Occipital lobe (tissue), 2 donors: ENCODE results near the gene HNRNPA0. TPM values are rescaled to one million over a fixed set of nuclear protein-coding genes. Genes with fewer than 3 reads are reported as not detected.

Source experiments
- DNase-seq: peaks from one replicate; lab custom pipeline; 2025; lab: John Stamatoyannopoulos, UW
- total RNA-seq: library from RNA; depleted of rRNA; stranded (reverse); fragments of >200 nt; gene quantifications from one replicate; pipeline ENCODE4 v1.2.3, GENCODE V29; 2014

Gene HNRNPA0
- total RNA-seq, 1 donor from 2014 or later, result 53.7 TPM

- DNase-seq, result no peak
Measured at GRCh38 chr5:137754961-137755762, 999 bp upstream of the HNRNPA0 start.

DNA sequence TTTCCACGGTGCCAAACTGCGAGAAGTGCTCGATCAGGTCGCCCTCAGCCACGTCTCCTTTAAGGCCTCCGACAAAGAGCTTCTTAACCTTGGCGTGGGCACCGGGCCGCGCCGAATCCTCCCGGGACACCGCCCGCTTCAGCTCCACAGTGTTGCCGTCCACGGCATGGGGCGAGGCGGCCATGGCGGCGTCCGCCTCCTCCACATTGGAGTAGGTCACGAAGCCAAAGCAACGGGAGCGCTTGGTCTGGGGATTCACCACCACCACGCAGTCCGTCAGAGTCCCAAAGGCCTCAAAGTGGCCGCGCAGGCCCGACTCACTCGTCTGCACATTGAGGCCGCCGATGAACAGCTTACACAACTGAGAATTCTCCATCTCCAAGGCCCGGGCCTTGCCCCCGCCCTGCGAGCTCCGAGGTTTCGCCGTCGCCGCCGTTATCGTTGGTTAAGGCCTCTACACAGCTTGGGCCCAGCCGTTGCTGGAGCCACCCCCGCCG lies 424 bp downstream of the HNRNPA0 start:
- DNase-seq, result no peak

DNA sequence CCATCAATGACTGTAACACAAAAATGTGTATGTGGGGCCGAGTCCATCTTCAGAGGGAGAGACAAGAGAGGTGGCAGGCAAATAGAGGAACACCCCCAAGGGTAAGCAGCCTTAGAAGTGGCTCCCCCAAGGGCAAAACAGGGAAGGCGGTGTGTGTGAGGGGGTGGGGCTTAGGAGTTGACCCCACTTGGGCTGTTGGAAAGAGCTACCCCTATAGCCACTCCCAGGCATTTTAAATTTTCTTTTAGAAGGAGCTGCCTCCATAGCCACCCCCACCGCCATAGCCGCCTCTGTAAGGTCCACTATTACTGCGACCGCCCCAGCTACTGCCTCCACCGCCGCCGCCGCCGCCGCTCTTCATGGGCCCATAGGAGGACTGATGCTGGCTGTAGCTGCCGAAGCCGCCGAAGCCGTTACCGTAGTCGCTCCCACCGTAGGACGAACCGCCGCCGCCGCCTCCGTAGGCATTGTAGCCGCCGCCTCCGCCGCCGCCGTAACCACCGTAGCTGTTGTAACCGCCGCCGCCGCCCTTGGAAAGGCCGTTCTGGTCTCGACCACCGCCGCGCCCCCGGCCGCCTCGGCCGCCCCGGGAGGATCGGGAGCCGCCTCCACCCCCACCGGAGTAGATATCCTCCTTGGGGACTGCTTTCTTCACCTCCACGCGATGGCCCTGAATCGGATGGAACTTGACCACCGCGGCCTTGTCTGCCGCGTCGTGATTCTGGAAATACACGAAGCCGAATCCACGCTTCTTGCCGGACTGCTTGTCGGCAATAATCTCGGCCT lies 1.1 kb downstream of the HNRNPA0 start:
- DNase-seq, result no peak

DNA sequence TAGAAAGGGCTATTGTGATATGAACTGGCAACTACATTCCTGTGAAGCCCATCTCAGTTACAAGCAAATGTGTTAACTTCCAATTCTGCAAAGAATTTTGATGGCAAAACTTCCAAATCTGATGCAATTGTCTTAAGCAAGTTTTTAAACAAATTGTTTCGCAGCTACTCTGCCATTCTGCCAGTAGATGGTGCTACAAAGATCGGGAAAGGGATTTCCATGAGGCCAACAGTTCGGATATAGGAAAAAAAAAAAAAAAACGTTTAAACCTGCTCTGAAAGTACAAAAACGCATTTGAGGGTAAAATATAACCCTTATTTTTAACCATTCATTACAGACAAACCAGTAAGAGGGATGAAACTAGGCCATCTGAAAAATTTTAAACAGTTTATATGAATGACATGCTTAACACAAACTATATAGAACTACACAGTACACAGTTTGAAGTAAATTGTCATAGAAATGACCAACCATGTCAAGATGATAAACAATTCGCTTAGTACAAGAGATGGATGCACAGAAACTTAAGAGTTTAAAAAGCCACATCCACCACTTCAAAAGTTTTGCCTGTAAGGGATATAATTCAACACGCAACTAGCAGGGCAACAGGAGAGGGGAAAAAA lies 2.2 kb downstream of the HNRNPA0 start:
- no peak for DNase-seq

DNA sequence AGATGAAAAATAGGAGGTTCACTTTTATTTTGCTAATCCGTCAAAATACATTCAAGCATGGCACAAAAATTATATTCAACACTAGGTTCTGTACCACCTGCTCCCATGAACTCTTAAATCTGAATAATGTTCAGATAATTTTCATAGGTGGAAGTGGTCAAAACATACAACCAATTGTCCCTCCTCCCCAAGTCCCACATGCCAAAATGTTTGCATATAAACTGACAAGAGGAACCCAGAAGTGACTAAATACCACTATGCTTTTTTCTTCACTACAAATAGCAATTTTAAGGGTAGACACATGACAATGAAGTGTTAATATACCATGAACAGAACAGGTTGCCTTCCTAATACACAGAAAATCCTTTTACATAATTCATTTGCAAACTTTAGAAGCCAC lies 3.7 kb downstream of the HNRNPA0 start:
- DNase-seq, result no peak

GRCh38 chr5:137747848-137748247 lies 6.3 kb downstream of the HNRNPA0 start:
- no peak for DNase-seq

- peak; percentile 13 for DNase-seq
Measured at GRCh38 chr5:137743031-137743640, 11.0 kb downstream of the HNRNPA0 start.

- DNase-seq, result no peak
Measured at GRCh38 chr5:137741718-137742117, 12.4 kb downstream of the HNRNPA0 start.

GRCh38 chr5:137739737-137740136 lies 14.4 kb downstream of the HNRNPA0 start:
- DNase-seq, result no peak

GRCh38 chr5:137738947-137739346 lies 15.2 kb downstream of the HNRNPA0 start:
- DNase-seq, result no peak

GRCh38 chr5:137737349-137738131 lies 16.6 kb downstream of the HNRNPA0 start:
- no peak for DNase-seq

- no peak for DNase-seq
Measured at GRCh38 chr5:137736496-137736895, 17.7 kb downstream of the HNRNPA0 start.

DNA sequence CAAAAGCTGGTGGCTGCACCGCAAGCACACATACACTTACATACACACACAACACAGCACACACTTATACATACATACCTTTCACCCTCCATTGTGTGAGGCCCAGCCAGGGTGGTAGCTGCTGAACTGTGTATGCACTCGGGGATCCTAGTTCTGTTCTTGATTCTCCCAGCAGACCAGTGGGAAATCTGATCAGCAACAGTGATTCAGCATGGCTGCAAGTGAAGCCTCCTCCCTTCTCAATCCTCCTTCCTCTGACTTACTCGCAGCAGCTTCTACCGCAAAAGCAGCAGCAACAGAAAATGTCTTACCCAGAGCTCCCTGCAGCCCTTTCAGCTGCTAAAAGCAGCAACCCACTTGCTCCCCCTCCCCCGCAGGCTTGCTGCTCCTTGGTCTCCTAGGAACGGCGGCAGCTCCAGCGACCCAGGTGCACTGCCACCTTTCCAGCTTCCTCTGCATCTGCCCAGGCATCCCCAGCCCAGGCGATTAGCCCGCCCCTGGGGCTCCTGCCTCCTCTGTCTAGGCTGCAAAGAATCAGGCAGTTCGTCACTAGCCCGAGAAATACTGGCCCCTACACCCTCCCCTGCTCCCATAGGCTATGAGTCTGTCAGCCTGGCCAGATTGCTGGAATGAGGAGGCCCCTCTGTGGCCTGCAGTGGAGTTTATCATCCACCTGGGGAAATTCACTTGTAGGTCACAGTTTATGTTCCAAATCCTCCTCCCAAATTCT lies 18.4 kb downstream of the HNRNPA0 start, which contains the start of gene KLHL3:
Gene KLHL3, minus strand, starts transcription at position 535 of the 730 bp plus-strand sequence. Its CDS starts 443 bp downstream, at position 92.
- DNase-seq, result peak; percentile 44

- DNase-seq, result peak; percentile 39
Measured at GRCh38 chr5:137734962-137735554, 19.1 kb downstream of the HNRNPA0 start.

GRCh38 chr5:137734331-137734730 lies 19.8 kb downstream of the HNRNPA0 start:
- no peak for DNase-seq

DNA sequence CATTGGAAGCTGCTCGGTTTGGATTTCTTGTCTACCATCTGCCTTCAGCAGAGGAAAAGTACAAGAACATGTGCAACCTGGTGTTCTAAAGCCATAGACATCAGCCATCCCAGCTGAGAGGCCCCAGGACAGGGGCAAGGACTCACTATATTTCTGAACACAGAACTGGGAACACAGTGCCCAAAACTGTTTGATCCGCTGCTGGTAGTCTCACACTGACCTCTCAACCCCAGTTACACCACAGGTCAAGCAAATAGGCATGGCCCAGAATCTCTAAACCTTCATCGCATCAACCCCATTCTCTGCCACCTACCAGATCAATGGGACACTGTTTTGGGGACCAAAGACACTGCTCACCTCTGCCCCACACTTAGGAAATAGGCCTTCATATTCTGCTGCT lies 20.2 kb downstream of the HNRNPA0 start:
- no peak for DNase-seq

DNA sequence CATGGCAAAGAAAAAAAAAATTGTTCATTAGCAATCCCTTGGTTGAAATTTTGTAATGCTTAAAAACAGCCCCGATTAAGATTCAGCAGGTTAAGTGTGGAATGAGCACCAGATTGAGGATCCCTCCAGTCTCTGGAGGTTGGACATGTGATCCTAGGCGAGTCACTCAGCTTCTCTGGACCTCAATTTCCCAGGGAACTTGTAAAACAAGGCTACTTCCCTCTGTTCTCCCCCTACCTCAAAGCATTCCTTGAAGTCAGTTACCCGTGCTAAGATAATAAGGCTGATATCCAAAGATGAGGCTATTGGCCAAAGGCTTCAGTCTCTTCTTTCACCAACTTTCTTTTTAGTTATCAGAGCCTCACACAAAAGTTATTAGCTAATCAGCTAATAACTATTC lies 21.2 kb downstream of the HNRNPA0 start:
- no peak for DNase-seq

DNA sequence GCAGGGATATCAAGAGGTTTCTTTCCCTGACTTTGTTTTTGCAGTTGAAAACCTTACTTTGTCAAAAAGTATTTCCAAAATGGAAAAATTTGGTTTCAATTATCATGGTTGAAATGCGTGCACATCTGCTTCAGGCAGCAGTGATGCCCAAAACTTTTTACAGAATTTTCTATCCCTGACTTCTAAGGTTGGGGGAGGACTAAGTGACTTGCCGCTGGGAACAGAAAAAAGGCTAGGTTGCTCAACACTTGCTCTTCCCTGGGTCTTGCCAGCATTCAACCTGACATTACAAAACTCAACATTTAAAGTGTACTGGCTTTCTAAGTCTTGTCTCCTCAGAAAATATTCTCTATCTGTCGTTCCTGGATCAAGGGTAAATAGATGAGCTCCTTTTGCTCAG lies 23.0 kb downstream of the HNRNPA0 start:
- no peak for DNase-seq

GRCh38 chr5:137730336-137730735 lies 23.8 kb downstream of the HNRNPA0 start:
- DNase-seq, result no peak

DNA sequence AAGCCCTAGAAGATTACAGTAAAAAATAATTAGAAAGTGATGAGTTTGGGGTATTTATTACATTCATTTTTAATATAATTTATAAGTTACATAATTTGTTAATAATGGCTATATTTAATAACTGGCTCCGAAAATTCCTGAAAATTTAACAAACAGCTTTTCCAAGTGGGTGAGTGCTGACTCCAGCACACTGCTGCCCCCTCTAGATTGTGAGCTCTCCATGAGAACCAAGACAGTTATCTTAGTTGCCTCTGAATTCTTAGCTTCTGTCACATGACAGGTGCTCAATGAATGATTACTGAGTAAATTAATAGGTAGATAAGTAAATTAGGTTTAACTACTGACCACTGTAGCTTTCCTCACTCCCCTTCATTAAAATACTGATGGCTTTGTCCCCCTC lies 26.1 kb downstream of the HNRNPA0 start:
- DNase-seq, result no peak
